MM.1S (cell line): ENCODE measurements around the gene CFAP73.

ENCODE experiments used
- CTCF ChIP-seq: fragments of 300-600 bp; sonication (generic); IDR thresholded peaks from 2 replicates; pipeline ENCODE4 v1.5.1; 2016; ENCODE audit warnings: antibody characterized with exemption, low read length, mixed read lengths
- EZH2 ChIP-seq: fragments of 300-600 bp; sonication (generic); optimal IDR thresholded peaks from 2 replicates; pipeline ENCODE3; 2017; ENCODE audit warnings: low read depth, mild to moderate bottlenecking, antibody characterized with exemption, low read length, mixed read lengths
- EZH2phosphoT487 ChIP-seq: fragments of 300-600 bp; sonication (generic); IDR thresholded peaks from 2 replicates; pipeline ENCODE4 v1.6.1; 2018; ENCODE audit warnings: antibody characterized with exemption, low read length

GRCh38 chr12:113191227-113191626 is 41.7 kb downstream of the CFAP73 start:
- TF ChIP-seq CTCF: no peak
- TF ChIP-seq EZH2: no peak
- no peak for TF ChIP-seq EZH2phosphoT487
